Upper lobe of right lung (tissue), 1 donor: ENCODE measurements around the gene COL18A1. TPM values are rescaled to one million over a fixed set of nuclear protein-coding genes. Genes with fewer than 3 reads are reported as not detected.

ENCODE experiments used
- ATAC-seq: fragments of 200-7000 bp; cut with Tn5 transposase; one replicate; pipeline ENCODE4 v1.9.1; 2020; ENCODE audit warnings: mild to moderate bottlenecking, moderate library complexity
- DNase-seq: peaks from one replicate; pipeline ENCODE4 v3.0.0-alpha.2; 2020
- H3K27ac ChIP-seq: fragments of 200-600 bp; one replicate; pipeline ENCODE4 v1.8.0; 2022
- H3K27me3 ChIP-seq: fragments of 200-600 bp; one replicate; pipeline ENCODE4 v1.8.0; 2022; ENCODE audit warnings: mild to moderate bottlenecking
- H3K36me3 ChIP-seq: fragments of 200-600 bp; one replicate; pipeline ENCODE4 v1.8.0; 2022
- H3K4me1 ChIP-seq: fragments of 200-600 bp; one replicate; pipeline ENCODE4 v1.8.0; 2022
- H3K4me3 ChIP-seq: fragments of 200-600 bp; one replicate; pipeline ENCODE4 v1.8.0; 2022; ENCODE audit warnings: mild to moderate bottlenecking
- H3K9me3 ChIP-seq: fragments of 200-600 bp; one replicate; pipeline ENCODE4 v1.8.0; 2022
- CTCF ChIP-seq: fragments of 200-600 bp; IDR thresholded peaks from one replicate; pipeline ENCODE4 v1.8.0; 2022; ENCODE audit warnings: antibody characterized with exemption
- intact Hi-C: fragments of 100-400 bp; cut with DNase I; formaldehyde crosslinking; loops from one replicate; pipeline ENCODE4 v1.11.0; 2022
- total RNA-seq: library from RNA; stranded (reverse); fragmentation: NEBNext Ultra II Directional; extraction: Animal tissue kit (Norgen Biotek cat#: 25700); gene quantifications from one replicate; pipeline ENCODE4 v1.2.1, GENCODE V29; 2021
- donor health status: DM: no; HTN: yes; CAD: no; lungs with severe emphysema.

The COL18A1 gene
- total RNA-seq, 1 donor from 2014 or later, result 60.4 TPM

GRCh38 chr21:45371655-45372054 is 33.3 kb upstream of the COL18A1 start:
- no peaks in the 10 kb centered on the region for H3K9me3 ChIP-seq
- ATAC-seq (no peak), DNase-seq (no peak)
- no peaks in the 10 kb centered on the region for H3K27me3 ChIP-seq
- H3K4me3 ChIP-seq, result no peak overlapping the region
- intact Hi-C loops, result no loop called here
- no peak overlapping the region for H3K27ac ChIP-seq
- H3K36me3 ChIP-seq, result no peaks in the 10 kb centered on the region
- TF ChIP-seq CTCF, result no peak
- no peaks in the 10 kb centered on the region for H3K4me1 ChIP-seq

- Histone ChIP-seq H3K4me3 (no peak overlapping the region), H3K4me1 (no peaks in the 10 kb centered on the region), H3K27ac (no peak overlapping the region), H3K27me3 (no peaks in the 10 kb centered on the region), H3K36me3 (no peaks in the 10 kb centered on the region), H3K9me3 (no peaks in the 10 kb centered on the region)
- TF ChIP-seq CTCF, result no peak
- ATAC-seq (peak; percentile 6), DNase-seq (no peak)
- intact Hi-C loops, result no loop called here
These were observed 32.1 kb upstream of the COL18A1 start for GRCh38 chr21:45372732-45373355.

DNA sequence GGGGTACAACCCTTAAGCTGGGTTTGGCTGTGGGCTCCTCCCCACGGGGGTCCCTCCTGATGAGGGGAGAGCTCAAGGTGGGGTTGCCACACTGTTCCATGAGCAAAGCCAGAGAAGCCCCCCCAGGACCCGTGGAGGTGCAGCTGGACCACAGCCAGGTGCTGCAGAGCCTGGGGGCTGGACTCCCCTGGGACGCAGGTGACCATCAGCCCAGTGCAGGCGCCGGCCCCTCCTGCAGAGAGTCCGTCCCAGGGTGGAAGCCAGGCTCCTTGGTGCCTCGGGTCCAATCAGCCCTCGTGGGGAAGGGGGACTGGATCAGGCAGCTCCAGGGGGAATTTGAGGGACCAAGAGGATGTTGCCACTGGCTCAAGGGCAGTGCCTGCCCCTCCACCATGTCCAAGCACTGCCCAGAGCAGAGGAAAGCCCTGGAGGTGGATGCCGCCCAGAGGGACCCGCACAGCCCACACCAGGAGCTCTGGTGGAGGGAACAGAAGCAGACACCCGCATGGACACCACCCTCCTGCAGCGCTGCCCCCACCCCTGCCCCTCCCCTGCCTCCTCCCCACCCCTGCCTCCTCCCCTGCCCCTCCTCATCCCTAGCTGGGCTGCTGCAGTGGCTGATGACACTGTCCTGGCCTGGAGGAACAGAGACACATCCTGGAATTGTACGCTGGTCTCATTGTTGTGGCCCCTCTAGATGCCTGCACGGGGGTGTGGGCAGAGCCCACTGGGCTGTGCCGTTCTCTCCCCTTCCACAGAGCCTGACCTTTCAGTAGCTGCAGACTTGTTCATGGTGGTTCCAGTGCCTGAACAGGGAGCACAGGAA is 30.8 kb upstream of the COL18A1 start:
- DNase-seq (no peak), ATAC-seq (peak; percentile 21)
- H3K4me1 ChIP-seq, result no peaks in the 10 kb centered on the region
- TF ChIP-seq CTCF, result no peak
- intact Hi-C loops, result no loop called here
- H3K27ac ChIP-seq, result no peak overlapping the region
- no peaks in the 10 kb centered on the region for H3K9me3 ChIP-seq
- no peak overlapping the region for H3K4me3 ChIP-seq
- no peaks in the 10 kb centered on the region for H3K36me3 ChIP-seq
- H3K27me3 ChIP-seq, result no peaks in the 10 kb centered on the region

DNA sequence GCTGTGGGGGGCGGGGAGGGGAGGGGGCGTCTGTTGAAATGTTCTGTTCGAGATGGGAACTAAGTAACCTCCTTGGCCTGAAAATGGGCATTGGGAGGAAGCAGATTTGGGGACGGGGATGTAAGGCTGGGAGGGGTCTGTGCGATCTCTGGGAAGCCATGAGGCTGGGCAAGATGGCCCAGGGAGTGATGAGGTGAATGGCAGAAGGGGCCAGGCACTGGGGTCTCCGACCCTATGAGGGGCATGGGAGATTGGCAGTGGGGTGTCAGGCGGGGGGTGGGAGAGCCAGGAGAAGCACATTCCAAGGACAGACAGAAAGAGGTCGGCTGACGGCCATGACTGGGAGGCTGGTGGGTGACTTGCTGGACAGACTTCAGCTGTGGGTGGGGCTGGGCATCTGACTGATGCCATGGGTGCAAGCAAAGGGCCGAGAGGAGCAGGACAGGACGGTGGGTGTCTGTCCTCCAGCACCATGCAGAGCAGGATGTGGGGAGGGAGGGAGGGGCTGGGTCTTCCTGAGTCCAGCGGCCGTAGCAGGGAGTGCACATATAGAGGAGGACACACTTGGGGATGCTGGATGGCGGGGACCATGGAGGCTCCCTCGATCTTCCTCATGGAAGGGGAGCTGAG is 30.0 kb upstream of the COL18A1 start:
- H3K36me3 ChIP-seq, result no peaks in the 10 kb centered on the region
- H3K9me3 ChIP-seq, result no peaks in the 10 kb centered on the region
- no peaks in the 10 kb centered on the region for H3K27me3 ChIP-seq
- DNase-seq (no peak), ATAC-seq (no peak)
- no peak overlapping the region for H3K4me3 ChIP-seq
- no peaks in the 10 kb centered on the region for H3K4me1 ChIP-seq
- no peak for TF ChIP-seq CTCF
- intact Hi-C loops, result no loop called here
- no peak overlapping the region for H3K27ac ChIP-seq

DNA sequence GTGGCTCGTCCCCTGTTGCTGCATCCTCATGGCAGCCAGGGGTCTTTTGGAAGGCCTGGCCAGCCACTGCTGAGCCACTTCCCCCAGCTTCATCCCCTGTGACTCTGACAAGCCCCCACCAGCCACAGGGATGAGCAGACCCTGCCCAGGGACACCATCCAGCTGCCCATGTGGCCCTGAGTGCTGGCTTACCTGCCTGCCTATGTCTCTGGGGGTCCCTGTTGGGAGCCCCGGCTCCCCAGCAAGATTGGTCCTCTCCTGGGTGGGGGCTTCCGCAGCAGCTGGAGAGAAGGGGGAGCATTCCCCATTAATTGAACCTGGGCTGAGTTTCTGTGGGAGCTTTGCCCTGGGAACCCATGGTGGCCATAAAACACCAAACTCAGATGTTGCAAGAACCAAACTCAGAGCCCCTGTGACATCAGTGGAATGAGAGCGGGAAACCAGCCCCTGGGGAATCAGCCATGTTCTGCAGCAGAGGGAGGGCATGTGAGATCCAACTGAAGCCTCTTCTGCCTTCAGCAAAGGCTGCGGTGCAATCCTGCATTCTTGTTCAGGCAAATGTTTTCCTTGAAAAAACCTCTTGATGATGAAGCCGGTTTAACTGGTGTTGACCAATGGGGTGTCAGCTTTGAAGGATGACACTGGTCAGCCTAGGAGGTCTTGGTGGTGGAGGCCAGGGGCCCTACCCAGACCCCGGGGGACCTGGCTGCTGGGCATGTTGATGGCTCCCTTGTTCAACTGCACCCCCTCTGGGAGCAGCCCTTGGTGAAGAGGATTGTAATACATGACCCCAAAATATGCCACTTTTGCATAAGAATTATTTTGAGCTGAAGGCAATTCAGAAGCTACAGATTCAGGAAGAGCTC is 28.3 kb upstream of the COL18A1 start:
- no peak overlapping the region for H3K27ac ChIP-seq
- H3K4me1 ChIP-seq, result no peaks in the 10 kb centered on the region
- H3K4me3 ChIP-seq, result no peak overlapping the region
- no peaks in the 10 kb centered on the region for H3K36me3 ChIP-seq
- no peak for TF ChIP-seq CTCF
- H3K27me3 ChIP-seq, result no peaks in the 10 kb centered on the region
- DNase-seq (peak; percentile 50), ATAC-seq (no peak)
- intact Hi-C loops, result no loop called here
- no peaks in the 10 kb centered on the region for H3K9me3 ChIP-seq
